Epithelial cell of prostate (primary cell): ENCODE results near the gene CLN6.
"Not testable (repeated sequence)": the region's sequence is repeated elsewhere in the genome, so short reads cannot be mapped to it uniquely, and the experiment has no call there.

Source experiments
- DNase-seq: peaks from one replicate; pipeline ENCODE4 v3.0.0-alpha.2; 2011; ENCODE audit warnings: low read depth, low spot score
- H3K27ac ChIP-seq: fragments of 450-650 bp; 2 replicates; pipeline ENCODE4 v1.5.1; 2017; ENCODE audit warnings: mild to moderate bottlenecking

CLN6 gene

DNA sequence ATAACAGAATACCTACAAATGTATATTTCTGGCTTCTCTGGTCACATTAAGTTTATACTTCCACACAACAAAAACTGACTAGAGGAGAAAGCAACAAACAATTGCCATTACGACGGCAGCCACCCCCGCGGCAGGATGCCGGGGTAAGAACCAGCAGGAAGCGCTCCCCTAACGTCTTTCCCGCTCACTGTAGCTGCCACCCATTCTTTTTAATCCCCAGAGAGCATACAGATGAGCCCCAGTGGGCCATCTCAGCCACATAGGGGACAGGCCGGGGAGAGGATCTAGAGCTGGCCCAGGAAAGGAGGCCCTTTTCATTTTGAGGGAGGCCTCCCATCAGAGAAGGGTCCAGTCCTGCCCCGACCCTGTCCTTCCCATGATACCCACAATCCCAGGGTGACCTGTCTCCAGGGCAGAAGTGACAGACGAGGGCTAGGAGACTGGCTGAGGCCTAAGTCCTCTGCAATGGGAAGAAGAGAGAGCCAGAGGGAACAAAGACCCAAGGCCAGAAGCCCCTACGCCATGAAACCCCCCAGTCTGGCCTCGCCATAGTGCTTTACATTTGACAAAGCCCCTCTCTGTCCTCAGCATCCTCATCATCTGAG lies 20.8 kb downstream of the CLN6 start:
- no peak for DNase-seq
- H3K27ac ChIP-seq: no peak overlapping the region

DNA sequence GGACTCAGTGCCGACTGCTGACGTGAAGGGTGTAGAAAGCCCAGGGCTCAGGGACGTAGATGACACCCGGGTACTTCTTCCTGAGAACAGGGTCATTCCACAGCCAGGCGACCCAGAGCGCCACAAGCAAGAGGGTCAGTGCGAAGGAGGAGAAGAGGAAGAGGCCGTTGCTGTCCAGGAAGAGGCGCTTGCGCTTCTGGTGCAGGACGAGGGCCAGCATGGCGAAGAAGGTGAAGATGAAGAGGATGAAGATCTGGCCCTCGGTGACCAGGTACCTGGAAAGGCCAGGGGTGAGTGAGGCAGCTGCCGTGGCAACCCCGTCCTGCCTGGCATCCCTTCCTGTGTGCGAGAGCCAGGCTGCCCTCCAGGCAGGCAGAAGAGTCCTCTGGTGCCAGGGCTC lies 21.4 kb downstream of the CLN6 start:
- DNase-seq: no peak
- no peak overlapping the region for H3K27ac ChIP-seq

DNA sequence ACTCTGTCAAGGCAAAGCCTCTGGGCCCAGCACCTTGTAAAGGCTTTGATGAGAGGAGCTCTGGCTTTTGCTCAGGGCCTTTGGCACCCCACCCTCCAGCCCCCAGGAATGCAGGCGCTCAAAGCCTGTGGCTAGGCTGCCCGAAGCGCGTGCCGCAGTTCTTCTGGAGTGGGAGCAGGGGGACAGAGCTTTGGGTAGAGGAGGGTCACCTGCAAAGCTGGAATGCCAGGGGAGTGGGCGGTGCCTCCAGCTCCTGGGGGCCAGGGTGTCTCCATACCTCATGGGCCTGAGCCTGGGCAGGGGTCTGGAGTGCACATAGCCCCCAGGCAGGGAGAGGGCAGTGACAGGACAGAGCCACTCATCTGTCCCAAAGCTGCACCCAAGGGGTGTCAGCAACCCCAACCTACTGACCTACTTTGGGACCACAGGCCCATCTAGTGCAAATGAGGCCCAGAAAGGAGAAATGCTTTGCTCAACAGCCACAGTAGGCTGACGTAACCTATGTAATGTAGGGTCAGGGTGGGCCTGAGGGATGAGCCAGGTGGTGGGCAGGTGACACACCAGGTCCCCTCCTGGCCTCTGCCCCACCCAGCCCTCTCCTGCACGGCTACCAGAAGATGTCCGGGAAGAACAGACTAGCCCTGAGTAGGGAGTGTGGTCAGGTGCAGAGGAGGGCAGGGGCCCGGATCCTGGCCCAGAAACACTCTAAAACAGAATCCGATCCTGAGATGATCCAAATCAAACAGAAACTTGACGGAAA lies 22.2 kb downstream of the CLN6 start:
- H3K27ac ChIP-seq: no peak overlapping the region
- no peak for DNase-seq

DNA sequence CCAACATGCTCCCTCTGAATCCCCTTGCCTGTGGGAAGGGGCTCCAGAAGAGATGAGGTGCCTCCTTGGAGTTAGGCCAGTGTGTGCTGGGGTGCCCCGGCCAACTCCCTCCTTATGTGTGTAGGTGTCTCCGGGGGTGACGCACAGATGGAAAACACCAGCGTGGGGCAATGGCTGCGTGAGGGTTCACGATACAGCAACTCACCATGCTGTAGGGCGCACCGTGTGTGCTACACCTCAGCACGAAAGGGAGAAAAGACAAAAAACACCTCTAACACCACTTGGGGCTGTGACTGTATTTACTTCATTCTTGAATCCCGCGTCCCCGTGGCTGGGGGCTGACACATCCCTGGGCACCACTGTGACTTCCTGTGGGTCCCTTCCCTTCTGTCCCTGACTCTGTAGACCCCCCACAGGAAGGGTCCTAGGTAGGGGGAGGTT lies 22.8 kb downstream of the CLN6 start:
- no peak overlapping the region for H3K27ac ChIP-seq
- no peak for DNase-seq

DNA sequence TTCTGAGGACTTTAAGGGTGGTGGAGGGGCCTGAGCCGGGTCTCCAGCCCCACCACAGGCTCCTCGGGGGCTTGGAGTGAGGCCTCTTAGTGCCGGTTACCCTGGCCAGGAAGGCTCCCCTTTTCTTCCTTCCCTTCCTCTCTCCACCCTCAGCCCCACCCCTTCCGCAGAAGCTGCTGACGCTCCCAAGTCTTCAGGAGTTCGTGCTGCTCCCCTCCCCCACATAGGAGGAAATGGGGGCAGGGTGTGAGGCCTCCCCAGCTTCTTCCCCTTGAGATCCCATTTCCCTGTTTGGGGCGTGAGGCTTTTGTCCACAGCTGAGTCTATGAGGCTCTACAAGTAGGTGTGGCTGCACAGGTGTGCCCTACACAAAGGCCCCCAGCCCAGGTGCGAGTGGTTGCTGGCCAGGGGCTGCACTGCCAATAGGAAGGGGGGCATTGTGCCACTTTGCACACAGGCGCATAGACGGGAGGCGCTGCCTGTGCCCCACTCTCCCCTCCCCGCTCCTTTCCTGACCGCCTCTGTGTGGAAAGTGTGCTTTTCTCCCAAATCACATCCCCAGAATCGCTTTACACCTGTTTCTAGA lies 23.5 kb downstream of the CLN6 start:
- H3K27ac ChIP-seq: no peak overlapping the region
- no peak for DNase-seq

DNA sequence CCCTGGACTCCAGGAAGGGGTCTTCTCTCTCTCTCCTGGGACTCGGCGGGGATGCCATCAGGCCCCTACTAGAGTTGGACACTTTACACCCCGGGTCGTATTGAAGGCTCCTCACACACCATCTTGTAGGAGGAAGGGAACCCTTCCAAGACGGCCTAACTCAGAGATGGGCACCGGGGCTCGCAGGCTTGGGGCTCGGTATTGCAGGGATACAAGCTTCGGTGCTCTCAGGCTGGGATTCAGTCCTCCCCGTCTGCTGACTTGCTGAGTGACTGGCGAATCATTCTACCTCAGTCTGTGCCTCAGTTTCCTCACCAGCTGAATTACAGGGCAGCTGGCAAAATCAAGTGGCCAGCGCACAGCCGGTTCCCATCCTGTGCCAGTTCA lies 24.0 kb downstream of the CLN6 start:
- DNase-seq: no peak
- no peak overlapping the region for H3K27ac ChIP-seq

DNA sequence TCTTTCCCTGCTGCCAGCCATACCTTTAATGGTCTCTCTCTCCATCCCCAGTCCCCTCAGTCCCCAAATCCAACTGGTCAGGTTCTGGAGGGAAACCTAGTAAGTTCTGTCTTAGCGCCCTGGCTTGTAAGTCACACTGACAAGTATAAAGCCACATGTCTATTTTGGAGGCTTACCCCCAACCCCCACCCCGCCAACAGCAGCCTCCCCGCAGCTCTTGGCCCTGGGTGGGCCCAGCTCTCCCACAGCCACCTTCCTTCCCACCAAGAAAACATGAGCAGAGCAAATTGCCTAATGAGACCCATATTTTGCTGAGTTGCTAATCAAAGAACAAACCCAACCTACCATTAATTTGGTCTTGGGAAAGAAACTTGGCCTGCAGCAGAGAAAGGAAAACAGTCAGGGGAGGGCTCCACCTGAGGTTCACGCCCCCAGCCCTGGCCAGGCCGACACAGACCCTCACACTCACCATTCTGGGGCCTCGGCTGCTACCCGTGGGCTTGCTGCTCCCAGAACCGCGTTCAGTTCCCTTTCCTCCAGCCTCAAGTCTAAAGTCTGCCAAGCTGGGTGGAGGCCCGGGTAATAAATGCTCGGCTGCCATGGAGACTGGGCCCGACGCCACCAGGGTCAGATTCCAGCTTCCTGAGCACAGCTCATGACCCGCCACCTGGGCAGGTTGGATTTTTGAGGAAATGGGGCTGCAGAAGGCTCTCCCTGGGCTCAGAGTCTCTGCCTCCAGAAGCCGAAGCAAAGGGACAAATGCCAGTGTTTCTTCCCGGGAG lies 24.6 kb downstream of the CLN6 start, which contains the start of gene CALML4:
Gene CALML4 (minus strand): TSS at position 557 of the 782 bp plus-strand sequence. CDS start 85 bp downstream, at position 472.
- DNase-seq: no peak
- H3K27ac ChIP-seq: no peak within 1 kb of the TSS

DNA sequence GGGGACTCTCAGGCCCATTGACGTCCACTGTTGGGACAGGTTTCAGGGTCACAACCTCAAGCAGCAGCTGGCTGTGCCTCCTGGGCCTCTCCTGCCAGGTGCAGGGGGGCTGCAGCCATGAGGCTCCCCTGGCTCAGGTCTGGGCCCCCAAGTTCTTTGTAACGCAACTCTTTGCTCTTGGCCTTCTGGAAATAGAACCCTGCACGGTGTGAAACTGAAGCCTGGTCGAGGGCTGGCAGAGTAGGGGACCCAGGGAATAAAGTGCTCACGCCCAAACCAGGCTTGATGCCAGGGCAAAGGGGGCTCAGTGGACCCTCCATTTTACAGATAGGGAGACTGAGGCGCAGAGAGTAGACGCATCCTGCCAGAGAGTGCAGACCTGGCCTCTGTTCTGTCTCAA lies 25.2 kb downstream of the CLN6 start:
- H3K27ac ChIP-seq: no peak overlapping the region
- no peak for DNase-seq

DNA sequence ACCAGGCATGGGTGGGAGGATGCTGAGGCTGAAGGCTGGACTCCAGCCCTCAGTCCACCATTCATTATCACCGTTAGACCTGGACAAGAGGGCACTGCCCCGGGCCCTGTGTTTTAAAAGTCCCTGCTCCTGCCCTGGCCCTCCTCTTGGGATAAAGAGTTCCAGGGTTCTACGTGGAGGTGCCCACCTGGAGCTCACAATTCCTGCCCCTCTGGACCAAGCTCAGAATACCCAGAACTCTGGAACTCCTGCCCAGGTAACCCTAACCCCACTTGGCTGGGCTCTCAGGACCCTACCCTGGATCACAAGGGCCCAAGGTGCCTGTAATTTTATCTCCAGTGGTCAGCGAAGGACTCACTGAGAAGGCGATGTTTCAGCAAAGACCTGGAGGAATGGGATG lies 25.6 kb downstream of the CLN6 start:
- no peak for DNase-seq
- H3K27ac ChIP-seq: no peak overlapping the region

DNA sequence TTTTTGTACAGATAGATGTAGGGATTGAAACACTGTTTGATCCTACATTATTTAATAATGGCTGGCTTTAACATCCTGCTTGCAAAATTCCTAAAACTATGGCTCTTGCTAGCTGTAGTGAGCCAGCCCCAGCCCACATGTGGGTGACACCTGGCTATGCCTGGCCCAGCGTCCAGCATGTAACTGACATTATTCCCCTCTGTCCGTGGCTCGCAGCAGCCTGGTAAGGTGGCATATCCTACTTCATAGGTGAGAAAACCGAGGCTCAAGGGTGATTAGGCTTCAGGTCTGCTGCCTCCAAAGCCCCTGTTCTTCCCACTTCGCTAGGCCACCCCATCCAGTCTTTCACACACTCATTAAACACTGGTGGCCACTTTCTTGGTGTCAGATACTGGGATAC lies 26.0 kb downstream of the CLN6 start:
- DNase-seq: no peak
- no peak overlapping the region for H3K27ac ChIP-seq

DNA sequence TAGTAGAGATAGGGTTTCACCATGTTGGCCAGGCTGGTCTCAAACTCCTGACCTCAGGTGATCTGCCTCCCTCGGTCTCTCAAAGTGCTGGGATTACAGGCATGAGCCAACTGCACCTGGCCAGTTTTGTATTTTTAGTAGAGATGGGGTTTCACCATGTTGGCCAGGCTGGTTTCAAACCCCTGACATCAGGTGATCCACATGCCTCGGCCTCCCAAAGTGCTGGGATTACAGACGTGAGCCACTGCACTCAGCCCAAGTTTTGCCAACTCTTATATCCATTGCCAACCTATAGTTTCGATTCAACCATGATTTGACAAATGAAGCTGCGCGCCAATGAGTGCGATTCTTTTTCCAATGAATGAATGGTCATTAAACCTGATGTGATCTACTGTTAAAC lies 26.5 kb downstream of the CLN6 start:
- not testable (repeated sequence) for DNase-seq, H3K27ac ChIP-seq

DNA sequence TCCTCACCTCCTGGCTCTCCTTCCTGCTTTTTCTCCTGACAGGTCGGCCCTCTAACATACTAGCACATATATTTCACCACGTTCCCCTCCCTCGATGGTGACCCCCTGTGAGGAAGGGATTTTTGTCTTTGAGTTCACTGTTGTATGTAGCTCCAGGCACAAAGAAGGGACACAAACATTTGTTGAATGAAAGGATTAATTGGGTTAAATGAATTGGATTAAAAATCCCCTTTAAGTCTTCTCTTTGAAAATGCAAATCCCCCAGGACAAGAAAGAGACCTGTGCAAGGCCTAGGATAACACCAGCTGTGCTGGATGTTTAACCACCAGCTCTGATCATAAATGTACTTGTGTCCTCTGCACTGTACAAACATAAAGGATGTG lies 27.7 kb downstream of the CLN6 start:
- no peak overlapping the region for H3K27ac ChIP-seq
- DNase-seq: no peak

DNA sequence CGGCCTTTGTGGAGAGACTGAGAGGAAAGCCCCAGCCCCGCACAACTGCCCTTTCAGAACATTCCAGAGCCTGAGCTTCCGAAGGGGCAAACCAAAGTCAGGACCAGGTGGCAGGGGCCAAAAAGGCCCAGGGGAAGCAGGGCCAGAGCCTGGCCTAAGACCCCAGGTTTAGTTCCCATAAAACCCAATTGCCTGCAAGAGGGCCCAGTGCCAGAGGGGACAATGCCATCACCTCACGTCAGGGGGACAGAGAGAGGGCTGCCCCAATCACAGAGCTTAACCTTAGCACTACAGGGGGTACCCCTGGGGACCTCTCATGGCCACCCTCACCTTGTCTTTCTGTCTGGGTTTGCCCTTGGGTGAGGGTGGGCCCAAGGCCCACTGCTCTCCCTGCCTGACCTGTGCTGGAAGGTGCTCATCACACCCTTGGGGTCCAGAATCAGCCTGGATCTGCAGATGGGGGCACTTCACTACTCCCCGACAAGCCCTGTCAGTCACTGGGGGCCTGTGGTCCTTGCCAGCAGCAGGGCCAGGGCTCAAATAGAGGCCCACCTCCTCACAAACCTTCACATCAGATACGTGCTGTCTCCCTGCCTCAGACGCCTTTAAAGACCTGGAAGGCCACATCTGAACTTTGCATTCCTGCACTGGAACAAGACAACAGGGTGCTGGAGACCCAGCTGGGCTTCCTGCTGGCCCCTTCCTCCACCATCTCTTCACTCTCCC lies 28.2 kb downstream of the CLN6 start:
- no peak overlapping the region for H3K27ac ChIP-seq
- no peak for DNase-seq

DNA sequence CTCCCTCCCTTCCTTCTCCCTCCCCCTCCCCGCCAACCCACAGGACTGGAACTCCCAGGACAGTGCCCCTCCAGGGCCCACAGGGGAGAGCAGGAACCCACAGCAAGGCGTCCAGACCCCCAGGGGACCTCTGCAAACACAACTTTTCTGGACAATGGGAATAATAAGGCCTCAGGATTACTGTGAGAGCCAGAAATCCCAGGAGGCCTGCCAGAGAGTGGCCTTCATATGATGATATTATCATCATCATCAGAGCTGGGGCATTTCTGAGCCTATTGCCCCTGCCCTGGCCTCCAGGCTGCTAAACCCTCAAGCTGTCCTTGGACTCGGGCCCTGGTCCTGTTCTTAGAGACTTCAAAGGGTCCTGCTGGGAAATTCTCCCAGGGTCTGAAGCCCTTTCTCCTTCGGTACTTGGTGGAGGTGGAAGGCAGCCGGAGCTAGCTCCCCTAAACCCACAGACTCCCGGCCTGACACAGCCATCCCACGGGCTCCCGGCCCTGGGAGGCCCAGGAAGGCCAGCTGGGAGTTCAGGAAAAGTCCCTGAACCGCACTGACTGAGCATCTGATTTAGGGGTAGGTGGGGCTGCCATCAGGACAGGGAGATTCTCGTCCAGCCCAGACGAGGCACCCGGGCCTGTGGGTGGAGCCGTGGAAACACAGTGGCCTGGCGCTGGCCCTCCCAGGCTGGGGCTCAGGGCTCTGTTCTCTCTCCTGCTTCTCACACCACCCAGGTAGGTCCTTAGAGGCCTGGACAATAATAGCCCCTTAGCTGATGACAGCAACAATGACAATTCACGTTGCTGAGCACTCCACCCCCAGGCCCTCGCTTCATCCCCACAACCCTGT lies 29.3 kb downstream of the CLN6 start:
- no peak for DNase-seq
- H3K27ac ChIP-seq: no peak overlapping the region

DNA sequence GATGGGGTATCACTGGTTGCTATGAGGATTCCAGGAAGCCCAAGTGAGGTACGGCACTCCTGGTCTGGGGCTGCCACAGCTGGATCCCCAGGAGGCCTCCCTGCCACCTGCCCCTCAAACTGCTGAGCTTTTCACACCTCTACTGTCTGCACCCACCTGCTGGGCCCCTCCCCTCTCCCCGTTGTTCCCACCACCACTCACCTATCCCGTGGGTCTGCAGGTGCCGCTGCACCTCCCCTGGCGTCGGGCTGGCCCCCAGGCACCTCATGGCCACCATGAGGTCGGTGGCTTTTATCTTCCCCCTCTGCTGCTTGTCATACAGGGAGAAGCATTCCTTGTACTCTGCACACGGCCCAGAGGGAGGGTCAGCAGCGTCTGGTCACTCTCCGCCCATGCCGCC lies 30.2 kb downstream of the CLN6 start:
- no peak overlapping the region for H3K27ac ChIP-seq
- no peak for DNase-seq

DNA sequence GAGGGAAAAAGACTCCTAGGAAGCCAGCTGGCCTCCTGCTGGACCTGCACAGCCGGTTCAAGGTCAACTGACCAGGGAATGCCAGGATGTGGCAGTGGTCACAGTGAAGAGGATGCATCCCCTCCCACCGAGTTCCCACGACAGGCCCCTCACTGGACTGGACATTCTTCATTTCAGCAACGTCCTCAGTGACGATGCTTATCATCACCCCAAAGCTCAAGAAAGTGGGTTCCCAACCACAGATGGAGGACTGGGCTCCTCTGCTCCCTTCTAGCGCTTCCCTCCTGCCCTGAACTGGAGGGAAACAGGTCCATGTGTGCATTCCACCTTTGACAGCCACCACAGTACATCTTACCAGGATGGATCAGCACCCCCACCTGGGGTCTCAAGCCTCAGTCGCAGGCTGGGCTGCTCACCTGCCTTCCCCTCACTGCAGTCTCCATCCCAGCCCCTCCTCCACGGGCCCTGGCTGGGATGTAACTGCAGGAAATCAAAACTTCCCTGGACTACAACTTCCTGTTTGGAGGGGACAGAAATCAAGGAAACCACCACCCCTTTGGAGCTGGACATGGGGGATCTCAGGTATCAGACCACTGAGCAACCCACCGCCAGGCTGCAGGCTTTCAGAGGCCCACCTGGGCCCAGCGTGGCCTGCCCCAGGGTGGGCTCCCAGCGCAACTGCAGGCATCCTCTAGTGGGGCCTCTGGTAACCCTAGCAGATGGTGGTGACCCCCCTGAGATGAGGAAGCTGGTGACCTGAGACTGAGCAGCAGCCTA lies 31.7 kb downstream of the CLN6 start:
- DNase-seq: no peak
- H3K27ac ChIP-seq: no peak overlapping the region

DNA sequence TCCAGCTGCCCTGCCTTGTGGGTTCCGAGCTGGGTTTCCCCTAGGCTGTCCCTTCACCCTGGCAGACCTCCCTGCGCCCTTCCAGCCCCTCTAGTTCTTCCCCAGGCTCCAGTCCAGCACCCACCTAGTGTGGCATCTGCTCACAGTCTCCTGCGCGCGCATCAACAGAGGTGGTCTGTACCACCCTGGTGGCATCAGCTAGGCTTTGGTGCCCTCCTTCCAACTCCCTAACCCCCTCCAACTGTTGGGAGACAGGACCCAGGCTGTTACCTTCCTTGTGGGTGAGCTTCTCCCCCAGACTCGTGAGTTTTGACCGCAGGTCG lies 32.4 kb downstream of the CLN6 start:
- DNase-seq: no peak
- H3K27ac ChIP-seq: no peak overlapping the region

DNA sequence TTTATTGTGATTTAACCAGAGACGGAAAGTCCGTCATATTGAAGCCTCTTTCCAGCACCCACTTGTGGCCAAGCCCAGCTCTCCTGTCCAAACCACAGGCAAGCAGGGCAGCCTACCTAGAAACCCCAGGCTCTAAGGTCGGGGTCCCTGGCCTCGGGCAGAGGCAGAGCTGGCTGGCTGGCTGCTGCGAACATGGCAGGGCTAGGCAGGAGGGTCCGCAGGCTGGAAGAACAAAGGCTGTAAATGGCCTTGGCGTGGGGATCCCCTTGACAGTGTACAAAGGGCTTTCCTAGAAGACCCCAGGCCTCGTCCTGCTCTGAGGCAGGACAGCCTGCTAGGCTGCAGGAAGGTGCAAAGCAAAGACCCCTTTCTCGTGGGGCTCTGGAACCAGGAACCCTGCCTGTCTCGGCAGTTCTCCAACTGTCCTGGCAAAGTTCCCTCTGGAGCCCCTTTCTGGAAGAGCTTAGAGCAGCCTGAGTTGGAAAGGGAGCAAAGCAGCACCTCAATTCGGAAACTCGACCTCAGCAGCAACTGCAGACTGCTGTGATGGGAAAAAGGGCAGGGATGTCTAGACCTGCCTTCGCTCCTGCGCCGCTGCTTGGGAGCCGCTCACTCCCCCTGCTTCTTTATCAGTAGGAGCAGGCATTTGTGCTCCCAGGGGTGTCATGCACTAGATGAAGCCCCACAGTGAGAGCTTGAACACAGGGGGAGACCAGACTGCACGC lies 32.9 kb downstream of the CLN6 start:
- no peak for DNase-seq
- H3K27ac ChIP-seq: no peak overlapping the region
